GM12878 (cell line): ENCODE data around the gene MYOM1. TPM values are rescaled to one million over a fixed set of nuclear protein-coding genes. Genes with fewer than 3 reads are reported as not detected.

Source experiments
- ATAC-seq: fragments of 200-7000 bp; cut with Tn5 transposase; 3 replicates; pipeline ENCODE4 v1.9.1; 2020; ENCODE audit warnings: mild to moderate bottlenecking, moderate library complexity
- BruUV-seq: library from RNA; stranded (reverse); fragments of 400-500 nt; replicated peaks from 2 replicates; lab custom pipeline; 2021; lab: Mats Ljungman, UMichigan
- CTCF ChIA-PET: fragments of 300-600 bp; sonication (Branson Sonifier 250); formaldehyde crosslinking; extraction: SDS; loops from one replicate; lab custom pipeline; 2021; ENCODE audit warnings: inconsistent platforms; lab: Yijun Ruan, JAX
- POLR2A ChIA-PET: fragments of 350-600 bp; formaldehyde crosslinking; extraction: SDS; loops from one replicate; lab custom pipeline; 2021; ENCODE audit warnings: inconsistent platforms; lab: Charles Lee
- RAD21 ChIA-PET: fragments of 300-600 bp; sonication (Branson Sonifier 250); formaldehyde crosslinking; loops from one replicate; lab custom pipeline; 2023; ENCODE audit warnings: antibody characterized with exemption; ENCODE audit not compliant: unreplicated experiment; lab: Charles Lee
- SMC1A ChIA-PET: fragments of 300-600 bp; sonication (Branson Sonifier 250); formaldehyde crosslinking; loops from one replicate; lab custom pipeline; 2023; ENCODE audit not compliant: unreplicated experiment, uncharacterized antibody; lab: Charles Lee
- DNase-seq: peaks from one replicate; pipeline ENCODE4 v3.0.0-alpha.2; 2011; ENCODE audit warnings: low read depth, low spot score
- FAIRE-seq: peaks from 3 replicates; lab custom pipeline; 2011; peaks lifted over from hg19 to GRCh38; lab: Jason Lieb, UNC
- H2AFZ ChIP-seq: 2 replicates; pipeline ENCODE4 v1.6.0; 2011; ENCODE audit warnings: low read depth, low read length, control low read depth; ENCODE audit not compliant: control insufficient read depth
- H3K27ac ChIP-seq: 2 replicates; pipeline ENCODE4 v1.5.1; 2011; ENCODE audit warnings: control low read depth; ENCODE audit not compliant: control insufficient read depth, insufficient read depth
- H3K27me3 ChIP-seq, 2 experiments: replicated peaks in 1 of 2; 2 replicates each; pipeline versions ENCODE4 v1.6.0 to v1.6.1; 2011; ENCODE audit warnings: low read length in 1 of 2; ENCODE audit not compliant: control insufficient read depth in 2 of 2, insufficient read depth in 2 of 2
- H3K36me3 ChIP-seq, 2 experiments: 2 replicates each; pipeline ENCODE4 v1.5.1; 2011; ENCODE audit warnings: low read length in 1 of 2; ENCODE audit not compliant: control insufficient read depth in 2 of 2, insufficient read depth in 2 of 2
- H3K4me1 ChIP-seq: 2 replicates; pipeline ENCODE4 v1.6.1; 2011; ENCODE audit warnings: mild to moderate bottlenecking, low read length, moderate library complexity, mixed read lengths; ENCODE audit not compliant: control insufficient read depth, insufficient read depth
- H3K4me2 ChIP-seq: 2 replicates; pipeline ENCODE4 v1.6.0; 2011; ENCODE audit warnings: control low read depth; ENCODE audit not compliant: control insufficient read depth, insufficient read depth
- H3K4me3 ChIP-seq: fragments of 200-600 bp; sonication (generic); 2 replicates; pipeline ENCODE4 v1.5.1; 2016
- H3K79me2 ChIP-seq: 2 replicates; pipeline ENCODE4 v1.6.0; 2011; ENCODE audit warnings: low read length; ENCODE audit not compliant: control insufficient read depth, insufficient read depth
- H3K9ac ChIP-seq: 2 replicates; pipeline ENCODE4 v1.8.0; 2011; ENCODE audit warnings: low read length, control low read depth, mixed read lengths; ENCODE audit not compliant: control insufficient read depth, insufficient read depth
- H3K9me3 ChIP-seq: replicated peaks from 3 replicates; pipeline ENCODE4 v1.5.1; 2011; ENCODE audit warnings: mild to moderate bottlenecking, low read length; ENCODE audit not compliant: control insufficient read depth, insufficient read depth
- H4K20me1 ChIP-seq: 2 replicates; pipeline ENCODE4 v1.6.0; 2011; ENCODE audit not compliant: control insufficient read depth, insufficient read depth
- BACH1 ChIP-seq: fragments of 450-650 bp; IDR thresholded peaks from 2 replicates; pipeline ENCODE4 v1.6.1; 2017; ENCODE audit warnings: mild to moderate bottlenecking, borderline replicate concordance
- BCL3 ChIP-seq: IDR thresholded peaks from 2 replicates; pipeline ENCODE4 v1.6.1; 2011; ENCODE audit warnings: borderline replicate concordance, low read depth, mild to moderate bottlenecking, moderate library complexity, low read length; ENCODE audit not compliant: insufficient read depth, poor library complexity, severe bottlenecking
- HDAC6 ChIP-seq: fragments of 200-600 bp; sonication (generic); IDR thresholded peaks from one replicate; pipeline ENCODE4 v1.8.0; 2017; ENCODE audit warnings: antibody characterized with exemption; ENCODE audit not compliant: unreplicated experiment
- MAX ChIP-seq: IDR thresholded peaks from 2 replicates; pipeline ENCODE4 v1.6.1; 2012; ENCODE audit warnings: low read depth, low read length, improper control_type of control experiment
- MTA2 ChIP-seq: fragments of 450-650 bp; IDR thresholded peaks from 2 replicates; pipeline ENCODE4 v1.6.1; 2016; ENCODE audit warnings: low read depth, mild to moderate bottlenecking, moderate library complexity
- PAX5 ChIP-seq: IDR thresholded peaks from 2 replicates; pipeline ENCODE4 v1.6.1; 2011; ENCODE audit warnings: low read depth, low read length, borderline replicate concordance
- PKNOX1 ChIP-seq: fragments of 450-650 bp; IDR thresholded peaks from 2 replicates; pipeline ENCODE4 v1.6.1; 2016; ENCODE audit warnings: mild to moderate bottlenecking
- POLR2A ChIP-seq: IDR thresholded peaks from 2 replicates; pipeline ENCODE4 v1.6.1; 2011; ENCODE audit warnings: low read depth, mild to moderate bottlenecking, low read length
- SMARCA5 ChIP-seq: fragments of 450-650 bp; IDR thresholded peaks from 2 replicates; pipeline ENCODE4 v1.6.1; 2017; ENCODE audit warnings: mild to moderate bottlenecking
- SP1 ChIP-seq: IDR thresholded peaks from one replicate; pipeline ENCODE4 v1.6.1; 2011; ENCODE audit warnings: low read depth, low read length
- SUPT20H ChIP-seq: IDR thresholded peaks from 2 replicates; pipeline ENCODE4 v1.6.1; 2011; ENCODE audit warnings: low read depth, mild to moderate bottlenecking, low read length, moderate library complexity, borderline replicate concordance; ENCODE audit not compliant: control insufficient read depth
- WGBS: methylation state at CpG from one replicate; pipeline ENCODE4 v1.1.6; 2016; ENCODE audit warnings: low lambda C conversion rate; ENCODE audit not compliant: insufficient replicate concordance, insufficient coverage; ENCODE audit errors: missing lambda C conversion rate; 5-methylcytosine and 5-hydroxymethylcytosine counted together
- in situ Hi-C: fragments of 300-500 bp; cut with MboI; formaldehyde crosslinking; loops from 9 replicates; pipeline ENCODE4 v1.14.3; 2018; ENCODE audit warnings: mixed read lengths
- intact Hi-C: fragments of 100-400 bp; cut with micrococcal nuclease; formaldehyde crosslinking; loops from one replicate; pipeline ENCODE4 v1.14.2; 2022; ENCODE audit not compliant: unreplicated experiment
- polyA plus RNA-seq, 11 experiments: library from polyadenylated mRNA; depleted of rRNA in 4 of 11; unstranded in 6 of 11; stranded (reverse) in 5 of 11; fragments of >200 nt; fragmentation: Nextera tagmentation in 4 of 11; fragmentation: Illumina TruSeq in 1 of 11; extraction: Ambion mirVana in 4 of 11; extraction: Trizol in 1 of 11; gene quantifications; 1 replicate in 1 of 11; 2 replicates in 10 of 11; pipeline versions ENCODE4 v1.2.1 to v1.2.3, GENCODE V29; 2011 to 2016; ENCODE audit warnings: inconsistent platforms in 2 of 11, missing spikeins in 2 of 11, low read depth in 1 of 11
- total RNA-seq, 4 experiments: library from RNA; depleted of rRNA in 3 of 4; stranded (reverse); fragments of >200 nt in 3 of 4; fragmentation: Illumina TruSeq in 1 of 4; extraction: Trizol in 1 of 4; gene quantifications; 2 replicates each; pipeline versions ENCODE4 v1.2.1 to v1.2.3, GENCODE V29; 2013 to 2021

MYOM1 gene
- total and polyA plus RNA-seq, 10 of the 15 experiments (the other 5 are each of a cell fraction or from before 2014, with no cell fraction given) = 0.06 to 1.0 (median 0.57) TPM

DNA sequence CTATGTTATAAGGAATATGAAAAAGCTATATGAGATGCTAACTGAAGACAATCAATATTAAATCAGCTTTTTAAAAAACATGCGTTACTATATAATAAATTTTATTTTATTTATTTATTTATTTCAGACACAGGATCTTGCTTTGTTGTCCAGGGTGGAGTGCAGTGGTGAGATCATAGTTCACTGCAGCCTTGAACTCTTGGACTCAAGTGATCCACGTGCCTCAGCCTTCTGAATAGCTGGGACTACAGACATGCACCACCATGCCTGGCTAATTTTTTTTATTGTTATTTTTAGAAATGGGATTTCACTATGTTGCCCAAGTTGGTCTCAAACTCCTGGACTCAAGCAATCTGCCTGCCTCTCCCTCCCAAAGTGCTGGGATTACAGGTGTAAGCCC lies 89.4 kb downstream of the MYOM1 start:
- no peak overlapping the region for H3K9ac ChIP-seq
- ChIA-PET SMC1A (interaction anchor here (0.8 to 4.1 kb wide), 5 partner anchors 10 to 197 kb away, joined by 3 to 20 read pairs (median 9); partner anchors contain the start of gene MYL12A), POLR2A (no interaction called here), RAD21 (interaction anchor here (1.4 to 3.8 kb wide), 5 partner anchors 116 to 197 kb away, joined by 3 to 22 read pairs (median 16); partner anchors contain the start of gene MYL12A), CTCF (interaction anchor here (0.7 to 4.5 kb wide), 10 partner anchors 8 to 197 kb away, joined by 3 to 42 read pairs (median 8); no protein-coding TSS in a partner anchor)
- DNase-seq (no peak), ATAC-seq (no peak), FAIRE-seq (no peak)
- no peak overlapping the region for H3K27ac ChIP-seq
- no peaks in the 10 kb centered on the region for H3K79me2 ChIP-seq
- TF ChIP-seq SMARCA5 = no peak
- TF ChIP-seq SUPT20H = no peak
- TF ChIP-seq MAX = no peak
- TF ChIP-seq PKNOX1 = no peak
- TF ChIP-seq MTA2 = no peak
- TF ChIP-seq POLR2A = no peak
- TF ChIP-seq BACH1 = no peak
- no peak for TF ChIP-seq HDAC6
- TF ChIP-seq SP1 = no peak
- TF ChIP-seq BCL3 = no peak
- no peak for TF ChIP-seq PAX5
- intact Hi-C loops (no loop called here), in situ Hi-C loops (loop anchor here (10.0 kb wide), 1 partner anchor 196 kb away; no protein-coding TSS in a partner anchor)
- no peaks in the 10 kb centered on the region for H3K9me3 ChIP-seq
- H4K20me1 ChIP-seq = no peaks in the 10 kb centered on the region
- H3K4me2 ChIP-seq = no peak overlapping the region
- H2AFZ ChIP-seq = no peak overlapping the region
- no peak overlapping the region for H3K4me3 ChIP-seq
- H3K27me3 ChIP-seq = no peaks in the 10 kb centered on the region
- no peaks in the 10 kb centered on the region for H3K4me1 ChIP-seq
- no TSS peak for BruUV-seq
- H3K36me3 ChIP-seq = no peaks in the 10 kb centered on the region
- WGBS = 24% methylated on average over 2 of the region's 2 CpGs
